Stimulated activated CD8-positive, alpha-beta memory T cell treated with anti-CD3 and anti-CD28 coated beads, Interleukin-4, amount 100 ng/mL, for 24 hours (primary cell): ENCODE results near the gene KIF18A.

Source experiments
- DNase-seq: peaks from one replicate; pipeline ENCODE4 v3.0.0-alpha.2; 2020; ENCODE audit warnings: low read depth

KIF18A gene

GRCh38 chr11:28043930-28044709 is 63.8 kb downstream of the KIF18A start:
- DNase-seq, result no peak

GRCh38 chr11:28040384-28040783 is 67.6 kb downstream of the KIF18A start:
- DNase-seq, result no peak

- no peak for DNase-seq
These were observed 69.2 kb downstream of the KIF18A start for GRCh38 chr11:28038775-28039174.

- DNase-seq, result no peak
These were observed 81.2 kb downstream of the KIF18A start for GRCh38 chr11:28026634-28027290.

- DNase-seq, result no peak
These were observed 90.1 kb downstream of the KIF18A start for GRCh38 chr11:28017816-28018215.

GRCh38 chr11:28011813-28012212 is 96.1 kb downstream of the KIF18A start:
- no peak for DNase-seq

- DNase-seq, result no peak
These were observed 98.0 kb downstream of the KIF18A start for GRCh38 chr11:28009996-28010395.

- DNase-seq, result no peak
These were observed 98.6 kb downstream of the KIF18A start for GRCh38 chr11:28009388-28009787.

- no peak for DNase-seq
These were observed 104.3 kb downstream of the KIF18A start for GRCh38 chr11:28003615-28004014.

GRCh38 chr11:27998552-27998951 is 109.4 kb downstream of the KIF18A start:
- no peak for DNase-seq

GRCh38 chr11:27997344-27997743 is 110.6 kb downstream of the KIF18A start:
- no peak for DNase-seq

- no peak for DNase-seq
These were observed 111.9 kb downstream of the KIF18A start for GRCh38 chr11:27996066-27996465.

GRCh38 chr11:27995083-27995482 is 112.9 kb downstream of the KIF18A start:
- DNase-seq, result no peak

GRCh38 chr11:27991736-27992135 is 116.2 kb downstream of the KIF18A start:
- no peak for DNase-seq

- no peak for DNase-seq
These were observed 130.4 kb downstream of the KIF18A start for GRCh38 chr11:27977527-27977926.

- no peak for DNase-seq
These were observed 130.9 kb downstream of the KIF18A start for GRCh38 chr11:27977031-27977430.

GRCh38 chr11:27976262-27976661 is 131.7 kb downstream of the KIF18A start:
- no peak for DNase-seq

- no peak for DNase-seq
These were observed 134.0 kb downstream of the KIF18A start for GRCh38 chr11:27973851-27974536.

GRCh38 chr11:27972522-27973170 is 135.3 kb downstream of the KIF18A start:
- DNase-seq, result no peak

GRCh38 chr11:27971171-27971570 is 136.8 kb downstream of the KIF18A start:
- DNase-seq, result no peak
